HepG2 (cell line): Measurements from ENCODE around the gene NT5C3B. TPM values are rescaled to one million over a fixed set of nuclear protein-coding genes. Genes with fewer than 3 reads are reported as not detected.
A peak's percentile ranks its signal among the peaks of the same experiment; 100 is the strongest.

ENCODE experiments used
- CREM ChIP-seq, 2 experiments: sonication (generic) in 1 of 2; formaldehyde crosslinking in 1 of 2; IDR thresholded peaks; 2 replicates each; pipeline versions ENCODE4 v1.4.0 to v1.6.1; 2016 to 2020; ENCODE audit warnings: antibody characterized with exemption in 1 of 2, mild to moderate bottlenecking in 1 of 2, missing genetic modification reagents in 1 of 2
- DR1 ChIP-seq: sonication (generic); formaldehyde crosslinking; IDR thresholded peaks from 2 replicates; pipeline ENCODE4 v1.8.0; 2021; ENCODE audit warnings: mild to moderate bottlenecking, missing genetic modification reagents, inconsistent platforms
- GATA4 ChIP-seq: sonication (generic); IDR thresholded peaks from 2 replicates; pipeline ENCODE4 v1.6.1; 2016; ENCODE audit warnings: antibody characterized with exemption, low read depth, borderline replicate concordance
- HES4 ChIP-seq: sonication (generic); formaldehyde crosslinking; IDR thresholded peaks from 2 replicates; pipeline ENCODE4 v1.9.0; 2021; ENCODE audit warnings: mild to moderate bottlenecking, missing genetic modification reagents, borderline replicate concordance
- KAT8 ChIP-seq: IDR thresholded peaks from 2 replicates; pipeline ENCODE4 v1.6.1; 2016; ENCODE audit warnings: missing genetic modification reagents, missing compliant biosample characterization
- MIER3 ChIP-seq: IDR thresholded peaks from 2 replicates; pipeline ENCODE4 v1.6.1; 2016; ENCODE audit warnings: missing compliant biosample characterization, borderline replicate concordance
- NFIB ChIP-seq: sonication (generic); formaldehyde crosslinking; IDR thresholded peaks from 2 replicates; pipeline ENCODE4 v1.9.0; 2021; ENCODE audit warnings: missing genetic modification reagents, mild to moderate bottlenecking, borderline replicate concordance
- NFYC ChIP-seq: IDR thresholded peaks from 2 replicates; pipeline ENCODE4 v1.6.1; 2016; ENCODE audit warnings: missing genetic modification reagents, missing compliant biosample characterization
- POLR2AphosphoS5 ChIP-seq: IDR thresholded peaks from 2 replicates; pipeline ENCODE4 v1.6.1; 2012; ENCODE audit warnings: low read depth, low read length
- SP5 ChIP-seq: IDR thresholded peaks from 2 replicates; pipeline ENCODE4 v1.6.1; 2016; ENCODE audit warnings: low read depth, borderline replicate concordance
- ZKSCAN8 ChIP-seq: IDR thresholded peaks from 2 replicates; pipeline ENCODE4 v1.6.1; 2016; ENCODE audit warnings: borderline replicate concordance, missing genetic modification reagents, missing compliant biosample characterization
- ZNF160 ChIP-seq: sonication (generic); formaldehyde crosslinking; IDR thresholded peaks from 2 replicates; pipeline ENCODE4 v1.8.0; 2022; ENCODE audit warnings: mild to moderate bottlenecking, inconsistent platforms, missing genetic modification reagents
- ZNF234 ChIP-seq: sonication (generic); formaldehyde crosslinking; conservative IDR thresholded peaks from 2 replicates; pipeline ENCODE4 v1.5.1; 2020; ENCODE audit warnings: mild to moderate bottlenecking, missing genetic modification reagents
- ZNF281 ChIP-seq: sonication (generic); formaldehyde crosslinking; IDR thresholded peaks from 2 replicates; pipeline ENCODE4 v1.4.0; 2020; ENCODE audit warnings: missing genetic modification reagents, borderline replicate concordance
- ZNF446 ChIP-seq: sonication (generic); formaldehyde crosslinking; IDR thresholded peaks from 2 replicates; pipeline ENCODE4 v1.5.0; 2020; ENCODE audit warnings: mild to moderate bottlenecking, missing genetic modification reagents
- ZNF530 ChIP-seq: sonication (generic); formaldehyde crosslinking; IDR thresholded peaks from 2 replicates; pipeline ENCODE4 v1.5.0; 2020; ENCODE audit warnings: low read depth, mild to moderate bottlenecking, missing genetic modification reagents
- ZNF577 ChIP-seq: sonication (generic); formaldehyde crosslinking; IDR thresholded peaks from 2 replicates; pipeline ENCODE4 v1.4.0; 2020; ENCODE audit warnings: mild to moderate bottlenecking, low read depth, missing genetic modification reagents, borderline replicate concordance
- ZNF619 ChIP-seq: sonication (generic); formaldehyde crosslinking; IDR thresholded peaks from 2 replicates; pipeline ENCODE4 v1.4.0; 2020; ENCODE audit warnings: mild to moderate bottlenecking, missing genetic modification reagents
- ZNF639 ChIP-seq: conservative IDR thresholded peaks from 2 replicates; pipeline ENCODE4 v1.6.1; 2018; ENCODE audit warnings: missing genetic modification reagents
- ZNF724P ChIP-seq: sonication (generic); formaldehyde crosslinking; IDR thresholded peaks from 2 replicates; pipeline ENCODE4 v1.8.0; 2022; ENCODE audit warnings: missing genetic modification reagents, borderline replicate concordance
- polyA plus RNA-seq, 8 experiments: library from polyadenylated mRNA; depleted of rRNA in 3 of 8; stranded (reverse) in 7 of 8; unstranded in 1 of 8; fragments of >200 nt; fragmentation: Illumina TruSeq in 4 of 8; extraction: Trizol in 4 of 8; gene quantifications; 2 replicates each; pipeline versions ENCODE4 v1.2.1 to v1.2.3, GENCODE V29; 2011 to 2016; ENCODE audit warnings: low read depth in 4 of 8, missing spikeins in 1 of 8, mixed read lengths in 1 of 8; ENCODE audit not compliant: insufficient read depth in 1 of 8
- total RNA-seq, 5 experiments: library from RNA; depleted of rRNA; stranded (reverse); fragments of >200 nt; fragmentation: Illumina TruSeq; extraction: Trizol; gene quantifications; 2 replicates each; pipeline ENCODE4 v1.2.3, GENCODE V29; 2016; ENCODE audit warnings: low read depth in 1 of 5
- TF ChIP-seq, protein P1 (sequence below): sonication (generic); formaldehyde crosslinking; IDR thresholded peaks from 2 replicates; pipeline ENCODE4 v1.5.1; 2020; ENCODE audit warnings: mild to moderate bottlenecking, missing genetic modification reagents, moderate library complexity
- TF ChIP-seq, protein P2 (sequence below): sonication (generic); formaldehyde crosslinking; IDR thresholded peaks from 2 replicates; pipeline ENCODE4 v1.5.1; 2020; ENCODE audit warnings: missing genetic modification reagents, mild to moderate bottlenecking, borderline replicate concordance

Gene NT5C3B
- total and polyA plus RNA-seq, 2 of the 13 experiments (the other 11 are each of a cell fraction or from before 2014, with no cell fraction given) = 104 to 126 TPM

- TF ChIP-seq, protein P1, sequence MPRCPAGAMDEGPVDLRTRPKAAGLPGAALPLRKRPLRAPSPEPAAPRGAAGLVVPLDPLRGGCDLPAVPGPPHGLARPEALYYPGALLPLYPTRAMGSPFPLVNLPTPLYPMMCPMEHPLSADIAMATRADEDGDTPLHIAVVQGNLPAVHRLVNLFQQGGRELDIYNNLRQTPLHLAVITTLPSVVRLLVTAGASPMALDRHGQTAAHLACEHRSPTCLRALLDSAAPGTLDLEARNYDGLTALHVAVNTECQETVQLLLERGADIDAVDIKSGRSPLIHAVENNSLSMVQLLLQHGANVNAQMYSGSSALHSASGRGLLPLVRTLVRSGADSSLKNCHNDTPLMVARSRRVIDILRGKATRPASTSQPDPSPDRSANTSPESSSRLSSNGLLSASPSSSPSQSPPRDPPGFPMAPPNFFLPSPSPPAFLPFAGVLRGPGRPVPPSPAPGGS (CRISPR knock-in tag) = peak; percentile 94
- no peak for TF ChIP-seq MIER3 (CRISPR knock-in tag)
- TF ChIP-seq, protein P2, sequence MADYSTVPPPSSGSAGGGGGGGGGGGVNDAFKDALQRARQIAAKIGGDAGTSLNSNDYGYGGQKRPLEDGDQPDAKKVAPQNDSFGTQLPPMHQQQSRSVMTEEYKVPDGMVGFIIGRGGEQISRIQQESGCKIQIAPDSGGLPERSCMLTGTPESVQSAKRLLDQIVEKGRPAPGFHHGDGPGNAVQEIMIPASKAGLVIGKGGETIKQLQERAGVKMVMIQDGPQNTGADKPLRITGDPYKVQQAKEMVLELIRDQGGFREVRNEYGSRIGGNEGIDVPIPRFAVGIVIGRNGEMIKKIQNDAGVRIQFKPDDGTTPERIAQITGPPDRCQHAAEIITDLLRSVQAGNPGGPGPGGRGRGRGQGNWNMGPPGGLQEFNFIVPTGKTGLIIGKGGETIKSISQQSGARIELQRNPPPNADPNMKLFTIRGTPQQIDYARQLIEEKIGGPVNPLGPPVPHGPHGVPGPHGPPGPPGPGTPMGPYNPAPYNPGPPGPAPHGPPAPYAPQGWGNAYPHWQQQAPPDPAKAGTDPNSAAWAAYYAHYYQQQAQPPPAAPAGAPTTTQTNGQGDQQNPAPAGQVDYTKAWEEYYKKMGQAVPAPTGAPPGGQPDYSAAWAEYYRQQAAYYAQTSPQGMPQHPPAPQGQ (CRISPR knock-in tag) = 0 out of 2 replicates have a peak, but pooled peaks have one; percentile 18
- TF ChIP-seq GATA4 = peak; percentile 58; the same call in 1 of the 2 replicates
- TF ChIP-seq SP5 (CRISPR knock-in tag) = no peak
- TF ChIP-seq ZNF724P (CRISPR knock-in tag) = peak; percentile 95
- TF ChIP-seq NFIB (CRISPR knock-in tag) = no peak
- TF ChIP-seq ZKSCAN8 (CRISPR knock-in tag) = no peak
- peak; percentile 73 for TF ChIP-seq POLR2AphosphoS5
- TF ChIP-seq ZNF446 (CRISPR knock-in tag) = peak; percentile 73; the same call in 1 of the 2 replicates
- peak; percentile 6; the same call in 1 of the 2 replicates for TF ChIP-seq ZNF281 (CRISPR knock-in tag)
- no peak for TF ChIP-seq ZNF234 (CRISPR knock-in tag)
- TF ChIP-seq DR1 = peak; percentile 50; the same call in 1 of the 2 replicates
- 0 out of 2 replicates have a peak, but pooled peaks have one; percentile 45 for TF ChIP-seq ZNF160 (CRISPR knock-in tag)
- TF ChIP-seq ZNF619 = no peak
- peak; percentile 49; the same call in 1 of the 2 replicates for TF ChIP-seq KAT8
- TF ChIP-seq ZNF530 (CRISPR knock-in tag) = no peak
- peak; percentile 31; the same call in 1 of the 2 replicates for TF ChIP-seq HES4 (CRISPR knock-in tag)
- TF ChIP-seq ZNF639 (CRISPR knock-in tag) = no peak; the same call in 1 of the 2 replicates
- TF ChIP-seq ZNF577 (CRISPR knock-in tag) = no peak
- TF ChIP-seq NFYC (CRISPR knock-in tag) = peak; percentile 99
- TF ChIP-seq CREM (IDR thresholded peaks at IDR 0.05) = peak; percentile 67
- no peak for TF ChIP-seq CREM (CRISPR knock-in tag; IDR thresholded peaks at IDR 0.05)
Observed at GRCh38 chr17:41786227-41787020, 49.6 kb downstream of the NT5C3B start, which contains the start of gene JUP (continued).
